GM12878 (cell line): ENCODE measurements around the gene NFIX. TPM values are rescaled to one million over a fixed set of nuclear protein-coding genes. Genes with fewer than 3 reads are reported as not detected.

ENCODE experiments used
- SREBF1 ChIP-seq: IDR thresholded peaks from 2 replicates; pipeline ENCODE4 v1.6.1; 2012; ENCODE audit warnings: mild to moderate bottlenecking, low read length
- ZNF274 ChIP-seq: IDR thresholded peaks from one replicate; pipeline ENCODE4 v1.8.0; 2011; ENCODE audit not compliant: insufficient read length, insufficient read depth
- polyA plus RNA-seq, 11 experiments: library from polyadenylated mRNA; depleted of rRNA in 4 of 11; unstranded in 6 of 11; stranded (reverse) in 5 of 11; fragments of >200 nt; fragmentation: Nextera tagmentation in 4 of 11; fragmentation: Illumina TruSeq in 1 of 11; extraction: Ambion mirVana in 4 of 11; extraction: Trizol in 1 of 11; gene quantifications; 1 replicate in 1 of 11; 2 replicates in 10 of 11; pipeline versions ENCODE4 v1.2.1 to v1.2.3, GENCODE V29; 2011 to 2016; ENCODE audit warnings: inconsistent platforms in 2 of 11, missing spikeins in 2 of 11, low read depth in 1 of 11
- total RNA-seq, 4 experiments: library from RNA; depleted of rRNA in 3 of 4; stranded (reverse); fragments of >200 nt in 3 of 4; fragmentation: Illumina TruSeq in 1 of 4; extraction: Trizol in 1 of 4; gene quantifications; 2 replicates each; pipeline versions ENCODE4 v1.2.1 to v1.2.3, GENCODE V29; 2013 to 2021
- TF ChIP-seq, protein P1 (sequence below): fragments of 450-650 bp; IDR thresholded peaks from 2 replicates; pipeline ENCODE4 v1.6.1; 2017; ENCODE audit warnings: antibody characterized with exemption, mild to moderate bottlenecking, moderate library complexity
- TF ChIP-seq, protein P2 (sequence below): fragments of 450-650 bp; IDR thresholded peaks from 2 replicates; pipeline ENCODE4 v1.6.1; 2017; ENCODE audit warnings: mild to moderate bottlenecking, moderate library complexity

The NFIX gene
- total and polyA plus RNA-seq, 10 of the 15 experiments (the other 5 are each of a cell fraction or from before 2014, with no cell fraction given) = 0.02 to 2.2 (median 0.28) TPM

DNA sequence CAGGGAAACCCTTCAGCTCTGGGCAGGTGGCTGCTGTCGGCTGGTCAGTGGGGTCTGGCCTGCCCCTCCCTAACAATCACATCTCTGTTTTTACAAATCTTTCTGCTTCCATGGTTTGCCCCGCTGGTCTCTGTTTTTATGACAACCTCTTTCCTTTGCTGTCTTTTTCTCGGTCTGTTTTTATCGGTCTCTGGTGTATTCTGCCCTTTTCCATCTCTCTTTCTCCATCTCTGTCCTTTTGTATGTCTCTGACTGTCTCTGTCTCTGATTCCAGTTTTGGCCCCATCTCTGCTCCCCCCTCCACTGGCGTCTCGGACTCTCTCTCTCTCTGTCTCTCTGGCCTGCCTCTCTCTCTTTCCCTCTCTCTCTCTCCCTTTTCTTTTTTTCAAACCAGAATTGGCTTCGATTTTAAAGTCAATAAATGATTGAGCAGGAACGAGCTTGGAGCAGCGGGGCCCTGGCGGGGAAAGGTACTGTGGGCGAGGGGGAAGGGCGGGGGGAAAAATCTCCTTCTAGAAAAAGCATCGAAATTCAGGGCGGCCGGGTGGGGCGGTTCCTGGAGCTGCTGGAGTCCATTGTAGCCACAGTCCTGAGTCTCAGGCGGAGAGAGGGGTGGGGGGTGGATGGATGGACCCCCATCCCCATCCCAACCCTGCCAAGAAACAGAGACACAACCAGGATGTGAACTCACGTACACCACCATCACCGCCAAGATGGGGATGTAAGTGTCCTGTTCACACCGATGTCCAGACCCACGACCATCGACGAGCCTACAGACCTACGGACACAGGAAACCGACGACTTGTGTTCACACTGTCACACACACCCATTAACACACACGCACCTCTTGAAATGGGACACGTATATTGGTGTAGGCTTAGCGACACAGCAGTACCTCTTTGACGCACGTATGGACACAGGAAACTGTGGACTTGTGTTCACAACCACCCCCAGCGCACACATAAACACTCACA, 3.0 kb downstream of the NFIX start (continued):
- TF ChIP-seq ZNF274 (no peak), SREBF1 (no peak)
- TF ChIP-seq, protein P1, sequence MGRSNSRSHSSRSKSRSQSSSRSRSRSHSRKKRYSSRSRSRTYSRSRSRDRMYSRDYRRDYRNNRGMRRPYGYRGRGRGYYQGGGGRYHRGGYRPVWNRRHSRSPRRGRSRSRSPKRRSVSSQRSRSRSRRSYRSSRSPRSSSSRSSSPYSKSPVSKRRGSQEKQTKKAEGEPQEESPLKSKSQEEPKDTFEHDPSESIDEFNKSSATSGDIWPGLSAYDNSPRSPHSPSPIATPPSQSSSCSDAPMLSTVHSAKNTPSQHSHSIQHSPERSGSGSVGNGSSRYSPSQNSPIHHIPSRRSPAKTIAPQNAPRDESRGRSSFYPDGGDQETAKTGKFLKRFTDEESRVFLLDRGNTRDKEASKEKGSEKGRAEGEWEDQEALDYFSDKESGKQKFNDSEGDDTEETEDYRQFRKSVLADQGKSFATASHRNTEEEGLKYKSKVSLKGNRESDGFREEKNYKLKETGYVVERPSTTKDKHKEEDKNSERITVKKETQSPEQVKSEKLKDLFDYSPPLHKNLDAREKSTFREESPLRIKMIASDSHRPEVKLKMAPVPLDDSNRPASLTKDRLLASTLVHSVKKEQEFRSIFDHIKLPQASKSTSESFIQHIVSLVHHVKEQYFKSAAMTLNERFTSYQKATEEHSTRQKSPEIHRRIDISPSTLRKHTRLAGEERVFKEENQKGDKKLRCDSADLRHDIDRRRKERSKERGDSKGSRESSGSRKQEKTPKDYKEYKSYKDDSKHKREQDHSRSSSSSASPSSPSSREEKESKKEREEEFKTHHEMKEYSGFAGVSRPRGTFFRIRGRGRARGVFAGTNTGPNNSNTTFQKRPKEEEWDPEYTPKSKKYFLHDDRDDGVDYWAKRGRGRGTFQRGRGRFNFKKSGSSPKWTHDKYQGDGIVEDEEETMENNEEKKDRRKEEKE = no peak
- TF ChIP-seq, protein P2, sequence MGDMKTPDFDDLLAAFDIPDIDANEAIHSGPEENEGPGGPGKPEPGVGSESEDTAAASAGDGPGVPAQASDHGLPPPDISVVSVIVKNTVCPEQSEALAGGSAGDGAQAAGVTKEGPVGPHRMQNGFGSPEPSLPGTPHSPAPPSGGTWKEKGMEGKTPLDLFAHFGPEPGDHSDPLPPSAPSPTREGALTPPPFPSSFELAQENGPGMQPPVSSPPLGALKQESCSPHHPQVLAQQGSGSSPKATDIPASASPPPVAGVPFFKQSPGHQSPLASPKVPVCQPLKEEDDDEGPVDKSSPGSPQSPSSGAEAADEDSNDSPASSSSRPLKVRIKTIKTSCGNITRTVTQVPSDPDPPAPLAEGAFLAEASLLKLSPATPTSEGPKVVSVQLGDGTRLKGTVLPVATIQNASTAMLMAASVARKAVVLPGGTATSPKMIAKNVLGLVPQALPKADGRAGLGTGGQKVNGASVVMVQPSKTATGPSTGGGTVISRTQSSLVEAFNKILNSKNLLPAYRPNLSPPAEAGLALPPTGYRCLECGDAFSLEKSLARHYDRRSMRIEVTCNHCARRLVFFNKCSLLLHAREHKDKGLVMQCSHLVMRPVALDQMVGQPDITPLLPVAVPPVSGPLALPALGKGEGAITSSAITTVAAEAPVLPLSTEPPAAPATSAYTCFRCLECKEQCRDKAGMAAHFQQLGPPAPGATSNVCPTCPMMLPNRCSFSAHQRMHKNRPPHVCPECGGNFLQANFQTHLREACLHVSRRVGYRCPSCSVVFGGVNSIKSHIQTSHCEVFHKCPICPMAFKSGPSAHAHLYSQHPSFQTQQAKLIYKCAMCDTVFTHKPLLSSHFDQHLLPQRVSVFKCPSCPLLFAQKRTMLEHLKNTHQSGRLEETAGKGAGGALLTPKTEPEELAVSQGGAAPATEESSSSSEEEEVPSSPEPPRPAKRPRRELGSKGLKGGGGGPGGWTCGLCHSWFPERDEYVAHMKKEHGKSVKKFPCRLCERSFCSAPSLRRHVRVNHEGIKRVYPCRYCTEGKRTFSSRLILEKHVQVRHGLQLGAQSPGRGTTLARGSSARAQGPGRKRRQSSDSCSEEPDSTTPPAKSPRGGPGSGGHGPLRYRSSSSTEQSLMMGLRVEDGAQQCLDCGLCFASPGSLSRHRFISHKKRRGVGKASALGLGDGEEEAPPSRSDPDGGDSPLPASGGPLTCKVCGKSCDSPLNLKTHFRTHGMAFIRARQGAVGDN = no peak
